Activated CD4-positive, alpha-beta T cell treated with anti-CD3 and anti-CD28 coated beads, Interleukin-2, amount 50 U/mL, for 1 hour (primary cell): ENCODE results near the gene MAP3K15.

Experiments
- DNase-seq: peaks from one replicate; pipeline ENCODE4 v3.0.0-alpha.2; 2020

Gene MAP3K15

DNA sequence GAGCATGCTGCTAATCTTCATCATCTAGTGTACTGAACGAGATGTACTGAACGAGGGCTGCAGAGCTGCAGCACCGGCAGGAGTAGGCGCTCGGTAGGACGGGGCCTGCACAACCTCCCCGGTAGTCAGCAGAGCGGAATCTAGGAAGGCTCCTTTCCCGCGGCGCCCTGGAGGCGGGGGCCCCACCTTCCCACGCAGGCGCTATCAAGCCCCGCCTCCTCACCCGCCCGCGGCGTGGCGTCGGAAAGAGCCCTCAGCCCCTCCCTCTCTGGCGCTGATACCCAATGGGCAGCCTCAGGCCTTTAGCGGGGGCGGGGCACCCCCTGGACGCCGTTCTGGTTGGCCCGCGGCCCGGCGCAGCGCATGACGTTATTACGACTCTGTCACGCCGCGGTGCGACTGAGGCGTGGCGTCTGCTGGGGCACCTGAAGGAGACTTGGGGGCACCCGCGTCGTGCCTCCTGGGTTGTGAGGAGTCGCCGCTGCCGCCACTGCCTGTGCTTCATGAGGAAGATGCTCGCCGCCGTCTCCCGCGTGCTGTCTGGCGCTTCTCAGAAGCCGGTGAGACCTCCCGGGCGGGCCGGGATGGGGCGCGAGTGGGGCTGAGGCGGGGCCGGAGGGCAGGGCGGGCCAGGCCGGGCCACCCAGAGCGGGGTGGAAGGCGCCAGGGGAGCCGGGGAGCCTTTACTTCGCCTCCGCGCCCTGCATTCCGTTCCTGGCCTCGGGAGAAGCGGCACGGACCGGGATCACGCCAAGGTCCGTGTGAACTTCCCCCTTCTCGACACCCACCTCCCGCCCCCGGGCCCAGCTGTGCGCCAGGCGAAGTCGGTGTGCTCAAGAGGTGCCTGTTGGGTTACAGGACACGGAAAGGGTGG lies 171.5 kb downstream of the MAP3K15 start, which contains the start of gene PDHA1:
Gene PDHA1, plus strand, starts transcription at position 393 of the 874 bp plus-strand sequence. Its CDS starts 111 bp downstream, at position 504.
- peak; percentile 90 for DNase-seq

GRCh38 chrX:19343085-19343534 lies 172.2 kb downstream of the MAP3K15 start:
- DNase-seq = no peak

DNA sequence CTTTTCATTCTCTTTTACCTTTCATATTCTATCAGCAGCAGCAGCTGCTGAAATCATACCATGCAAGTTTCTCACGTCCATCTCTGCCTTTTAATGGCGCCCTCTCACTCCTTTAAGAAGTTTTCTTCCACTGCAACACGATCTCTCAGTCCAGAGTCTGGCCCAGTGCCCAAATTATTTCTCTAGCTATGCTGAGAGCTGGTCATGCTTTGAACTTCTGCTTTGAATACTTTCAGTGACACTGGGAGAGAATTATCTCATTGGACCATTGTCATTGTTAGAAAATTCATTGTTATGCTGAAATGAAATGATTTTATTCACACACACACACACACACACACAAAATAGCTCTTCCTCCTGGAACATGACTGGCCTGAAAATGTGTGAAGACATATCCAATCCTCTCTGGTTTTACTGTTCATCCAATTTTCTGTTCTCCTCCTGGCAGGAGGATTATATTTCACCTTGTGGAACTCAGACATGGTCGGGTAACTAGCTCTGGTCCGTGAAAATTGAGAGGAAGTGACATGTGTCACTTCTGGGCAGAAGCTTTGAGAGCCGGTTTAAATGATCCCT lies 172.9 kb downstream of the MAP3K15 start:
- no peak for DNase-seq

GRCh38 chrX:19334945-19335626 lies 180.2 kb downstream of the MAP3K15 start:
- DNase-seq = no peak

GRCh38 chrX:19332983-19333382 lies 182.3 kb downstream of the MAP3K15 start:
- no peak for DNase-seq

GRCh38 chrX:19331831-19332230 lies 183.5 kb downstream of the MAP3K15 start:
- no peak for DNase-seq

GRCh38 chrX:19326567-19326966 lies 188.7 kb downstream of the MAP3K15 start:
- no peak for DNase-seq
